H1 (cell line): ENCODE data around the gene PHKG2.

ENCODE experiments used
- ATF3 ChIP-seq: IDR thresholded peaks from 2 replicates; pipeline ENCODE4 v1.6.1; 2011; ENCODE audit warnings: low read depth, mild to moderate bottlenecking, low read length; ENCODE audit not compliant: insufficient read depth
- CTCF ChIP-seq, 3 experiments: IDR thresholded peaks; 1 replicate in 2 of 3; 2 replicates in 1 of 3; pipeline versions ENCODE4 v1.5.1 to v1.6.1; 2011; ENCODE audit warnings: low read length in 3 of 3, mild to moderate bottlenecking in 3 of 3, inconsistent platforms in 2 of 3, low read depth in 1 of 3, moderate library complexity in 1 of 3; ENCODE audit not compliant: insufficient read depth in 1 of 3; ENCODE audit errors: control extremely low read depth in 1 of 3
- EGR1 ChIP-seq: IDR thresholded peaks from 2 replicates; pipeline ENCODE4 v1.6.1; 2011; ENCODE audit warnings: low read depth, low read length, borderline replicate concordance
- EZH2 ChIP-seq: fragments of 200-600 bp; sonication (generic); IDR thresholded peaks from 2 replicates; pipeline ENCODE4 v1.7.1; 2012; ENCODE audit warnings: low read depth, mild to moderate bottlenecking, moderate library complexity, low read length, inconsistent platforms; ENCODE audit not compliant: severe bottlenecking
- KDM1A ChIP-seq: fragments of 200-600, 300-600 bp; sonication (generic); IDR thresholded peaks from 2 replicates; pipeline ENCODE4 v1.7.1; 2016; ENCODE audit warnings: mild to moderate bottlenecking, low read length, borderline replicate concordance
- NRF1 ChIP-seq: IDR thresholded peaks from 2 replicates; pipeline ENCODE4 v1.6.1; 2011; ENCODE audit warnings: mild to moderate bottlenecking, low read depth, low read length, improper control_type of control experiment
- POLR2AphosphoS5 ChIP-seq: IDR thresholded peaks from 2 replicates; pipeline ENCODE4 v1.6.1; 2011; ENCODE audit warnings: low read depth, low read length
- RXRA ChIP-seq: IDR thresholded peaks from 2 replicates; pipeline ENCODE4 v1.6.1; 2011; ENCODE audit warnings: low read depth, mild to moderate bottlenecking, low read length, moderate library complexity; ENCODE audit not compliant: insufficient read depth
- SIX5 ChIP-seq: IDR thresholded peaks from 2 replicates; pipeline ENCODE4 v1.6.1; 2011; ENCODE audit warnings: mild to moderate bottlenecking, low read depth, low read length
- SP1 ChIP-seq: IDR thresholded peaks from 2 replicates; pipeline ENCODE4 v1.6.1; 2011; ENCODE audit warnings: low read depth, low read length
- SP2 ChIP-seq: IDR thresholded peaks from 2 replicates; pipeline ENCODE4 v1.6.1; 2012; ENCODE audit warnings: mild to moderate bottlenecking, low read length, inconsistent platforms
- TAF1 ChIP-seq: IDR thresholded peaks from 2 replicates; pipeline ENCODE4 v1.6.1; 2011; ENCODE audit warnings: mild to moderate bottlenecking, low read depth, low read length
- YY1 ChIP-seq: IDR thresholded peaks from 2 replicates; pipeline ENCODE4 v1.6.1; 2011; ENCODE audit warnings: low read depth, mild to moderate bottlenecking, low read length
- TF ChIP-seq, protein P1 (sequence below): IDR thresholded peaks from 2 replicates; pipeline ENCODE4 v1.6.1; 2011; ENCODE audit warnings: low read length, improper control_type of control experiment

DNA sequence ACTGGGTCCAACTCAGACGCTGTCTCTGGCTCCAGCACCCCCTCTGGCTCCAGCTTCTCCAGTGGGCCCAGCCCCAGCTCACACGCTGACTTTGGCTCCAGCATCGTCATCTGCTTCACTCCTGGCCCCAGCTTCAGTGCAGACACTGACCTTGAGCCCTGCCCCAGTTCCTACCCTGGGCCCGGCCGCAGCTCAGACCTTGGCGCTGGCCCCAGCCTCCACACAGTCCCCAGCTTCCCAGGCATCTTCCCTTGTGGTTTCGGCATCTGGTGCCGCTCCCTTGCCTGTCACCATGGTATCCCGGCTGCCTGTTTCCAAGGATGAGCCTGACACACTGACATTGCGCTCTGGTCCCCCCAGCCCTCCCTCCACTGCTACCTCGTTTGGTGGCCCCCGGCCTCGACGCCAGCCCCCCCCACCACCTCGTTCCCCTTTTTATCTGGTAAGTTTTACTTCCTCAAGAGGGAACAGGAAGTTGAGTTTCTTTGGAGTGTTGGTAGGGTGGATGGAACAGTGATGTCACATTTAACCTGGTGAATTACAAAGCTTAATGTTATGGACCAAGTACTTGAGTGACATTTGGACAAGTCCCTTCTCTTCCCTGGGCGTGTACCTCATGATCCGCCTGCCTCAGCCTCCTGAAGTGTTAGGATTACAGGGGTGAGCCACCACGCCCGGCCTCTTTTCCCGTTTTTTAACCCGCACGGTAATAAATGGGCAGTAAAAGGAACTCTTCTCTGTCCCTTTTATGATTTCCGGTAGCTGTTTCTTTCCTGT, 23.4 kb upstream of the PHKG2 start:
- TF ChIP-seq EGR1: no peak
- no peak for TF ChIP-seq POLR2AphosphoS5
- no peak for TF ChIP-seq RXRA
- no peak for TF ChIP-seq CTCF (IDR thresholded peaks at IDR 0.05; ENCODE audit: control extremely low read depth in 1 of 3, insufficient read depth in 1 of 3, low read depth in 1 of 3, low read length in 3 of 3)
- TF ChIP-seq ATF3: no peak
- TF ChIP-seq NRF1: no peak
- no peak for TF ChIP-seq SP2
- no peak for TF ChIP-seq YY1
- no peak for TF ChIP-seq SP1
- no peak for TF ChIP-seq TAF1
- no peak for TF ChIP-seq SIX5
- no peak for TF ChIP-seq EZH2
- no peak for TF ChIP-seq KDM1A
- TF ChIP-seq, protein P1, sequence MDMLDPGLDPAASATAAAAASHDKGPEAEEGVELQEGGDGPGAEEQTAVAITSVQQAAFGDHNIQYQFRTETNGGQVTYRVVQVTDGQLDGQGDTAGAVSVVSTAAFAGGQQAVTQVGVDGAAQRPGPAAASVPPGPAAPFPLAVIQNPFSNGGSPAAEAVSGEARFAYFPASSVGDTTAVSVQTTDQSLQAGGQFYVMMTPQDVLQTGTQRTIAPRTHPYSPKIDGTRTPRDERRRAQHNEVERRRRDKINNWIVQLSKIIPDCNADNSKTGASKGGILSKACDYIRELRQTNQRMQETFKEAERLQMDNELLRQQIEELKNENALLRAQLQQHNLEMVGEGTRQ: no peak
